ENCODE results near the gene NOTUM.

The NOTUM gene

DNA sequence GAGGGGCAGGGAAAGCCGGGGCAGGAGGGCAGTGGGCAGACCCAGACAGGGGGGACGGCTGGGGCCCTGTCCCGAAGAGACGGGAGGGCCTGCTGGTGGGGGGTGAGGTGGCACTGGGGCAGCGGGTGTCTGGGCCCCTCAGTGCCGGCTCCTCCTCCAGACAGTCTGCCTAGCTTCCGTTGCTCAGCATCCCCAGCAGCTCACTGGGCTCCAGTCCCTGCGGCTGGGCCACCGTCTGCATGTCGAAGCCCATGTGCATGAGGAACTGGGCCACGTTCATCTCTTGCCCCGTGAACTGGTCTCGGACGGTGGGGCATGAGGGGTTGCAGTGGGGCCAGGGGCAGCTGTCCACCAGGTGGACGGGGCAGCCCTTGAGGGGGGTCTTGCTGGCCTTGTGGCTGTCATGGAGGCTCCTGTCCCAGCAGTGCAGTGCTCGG, 8.2 kb downstream of the NOTUM start:
- TF ChIP-seq CTCF (IDR thresholded peaks at IDR 0.05), result no peak

DNA sequence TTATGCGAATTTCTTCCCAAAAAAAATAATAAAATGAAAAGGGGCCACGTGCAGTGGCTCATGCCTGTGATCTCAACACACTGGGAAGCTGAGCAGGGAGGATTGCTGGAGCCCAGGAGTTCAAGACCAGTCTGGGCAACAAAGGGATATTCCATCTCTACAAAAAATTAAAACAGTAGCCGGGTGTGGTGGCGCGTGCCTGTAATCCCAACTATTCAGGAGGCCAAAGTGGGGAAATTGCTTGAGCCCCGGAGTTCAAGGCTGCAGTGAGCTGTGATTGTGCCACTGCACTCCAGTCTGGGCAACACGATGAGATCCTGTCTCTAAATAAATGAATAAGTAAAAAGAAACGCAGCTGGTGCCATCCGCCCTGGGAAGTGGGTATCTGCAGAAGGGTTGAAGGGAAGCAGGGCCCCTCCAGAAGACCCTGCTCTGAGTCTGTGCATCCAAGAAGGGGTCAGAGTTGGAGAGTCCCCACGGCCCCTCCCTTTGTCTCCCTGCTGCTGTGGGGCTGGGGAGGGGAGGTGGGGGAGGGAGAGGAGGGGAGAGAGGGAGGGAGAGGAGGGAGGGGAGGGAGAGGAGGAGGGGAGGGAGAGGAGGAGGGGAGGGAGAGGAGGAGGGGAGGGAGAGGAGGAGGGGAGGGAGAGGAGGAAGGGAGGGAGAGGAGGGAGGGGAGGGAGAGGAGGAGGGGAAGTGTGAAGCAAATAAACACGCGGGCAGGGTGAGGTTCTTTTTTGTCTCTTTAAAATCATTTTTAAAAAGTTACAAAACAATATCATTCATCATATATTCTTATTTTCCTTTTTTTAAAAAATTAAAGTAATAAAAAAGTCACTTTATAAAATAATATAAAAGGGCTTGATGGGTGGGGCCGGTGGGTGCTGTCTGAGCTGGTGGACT, 9.0 kb downstream of the NOTUM start:
- no peak for TF ChIP-seq CTCF (IDR thresholded peaks at IDR 0.05)

DNA sequence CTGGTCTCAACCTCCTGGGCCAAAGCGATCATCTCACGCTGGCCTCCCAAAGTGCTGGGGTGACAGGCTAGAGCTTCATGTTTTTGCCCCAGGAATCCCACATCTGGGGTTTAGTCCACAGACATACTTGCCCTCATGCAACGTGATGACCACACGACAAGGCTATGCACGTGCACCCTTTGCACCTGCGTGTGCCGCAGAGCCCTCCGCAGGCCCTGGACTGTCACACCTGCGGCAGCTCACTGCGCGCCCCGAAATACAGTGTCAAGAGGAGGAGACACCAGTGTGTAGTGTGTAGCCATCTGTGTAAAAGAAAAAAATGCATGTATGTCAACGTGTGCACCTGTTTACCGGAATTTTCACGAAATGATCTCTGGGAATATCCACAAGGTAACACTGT, 10.5 kb downstream of the NOTUM start:
- no peak for TF ChIP-seq CTCF (IDR thresholded peaks at IDR 0.05)

DNA sequence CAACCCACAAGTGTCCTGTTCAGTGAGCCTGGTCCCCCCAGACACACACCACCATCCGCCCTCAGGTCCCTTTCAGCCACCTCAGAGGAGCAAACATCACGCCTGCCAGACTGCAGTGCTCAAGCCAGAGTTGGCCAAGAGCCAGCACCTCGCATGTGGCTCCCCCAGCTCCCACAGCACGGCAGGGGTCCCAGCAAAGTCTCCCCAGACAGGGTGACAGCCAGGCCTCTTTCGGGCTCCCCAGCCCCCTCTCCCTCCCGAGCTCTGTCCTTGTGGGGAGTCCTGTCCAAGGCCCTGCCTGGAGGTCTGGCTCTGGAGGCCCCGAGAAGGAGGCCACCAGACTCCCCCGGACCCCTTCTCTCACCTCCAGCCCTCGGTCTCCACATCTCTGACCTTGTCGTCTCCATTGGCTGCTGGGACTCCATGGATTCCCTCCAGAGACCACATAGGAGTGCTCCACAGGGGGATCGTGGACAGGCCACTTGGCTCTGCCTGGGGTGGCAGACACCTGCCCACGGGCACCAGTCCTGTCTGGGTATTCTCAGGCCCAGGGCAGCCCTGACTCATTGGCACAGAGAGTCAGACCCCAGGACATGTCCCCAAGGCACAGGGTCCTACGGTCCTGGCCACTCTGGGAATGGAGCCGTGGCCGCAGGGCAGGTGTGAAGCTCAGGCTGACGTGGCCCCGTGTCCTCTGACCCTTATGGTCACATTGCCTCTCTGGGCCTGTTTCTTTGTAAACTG, 12.2 kb downstream of the NOTUM start:
- TF ChIP-seq CTCF (IDR thresholded peaks at IDR 0.05), result no peak

DNA sequence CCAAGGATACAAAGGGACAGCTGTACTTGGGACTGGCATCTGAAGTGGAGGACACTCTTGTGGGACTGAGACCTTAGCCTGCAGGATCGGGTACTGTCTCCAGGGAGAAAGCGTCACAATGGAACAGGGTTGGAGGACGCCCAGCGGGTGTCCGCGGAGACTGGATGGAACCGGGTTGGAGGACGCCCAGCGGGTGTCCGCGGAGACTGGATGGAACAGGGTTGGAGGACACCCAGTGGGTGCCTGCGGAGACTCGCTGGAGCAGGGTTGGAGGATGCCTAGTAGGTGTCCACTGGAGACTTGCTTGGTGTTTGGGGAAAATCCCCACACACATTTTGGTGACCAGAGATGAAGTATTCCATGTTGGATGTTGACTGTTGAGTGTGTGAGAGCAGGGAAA, 13.8 kb downstream of the NOTUM start, which contains the start of gene MYADML2:
Gene MYADML2, minus strand, starts transcription at position 45 of the 400 bp plus-strand sequence. CDS start 5,492 bp downstream, outside the sequence.
- TF ChIP-seq CTCF (IDR thresholded peaks at IDR 0.05), result no peak

DNA sequence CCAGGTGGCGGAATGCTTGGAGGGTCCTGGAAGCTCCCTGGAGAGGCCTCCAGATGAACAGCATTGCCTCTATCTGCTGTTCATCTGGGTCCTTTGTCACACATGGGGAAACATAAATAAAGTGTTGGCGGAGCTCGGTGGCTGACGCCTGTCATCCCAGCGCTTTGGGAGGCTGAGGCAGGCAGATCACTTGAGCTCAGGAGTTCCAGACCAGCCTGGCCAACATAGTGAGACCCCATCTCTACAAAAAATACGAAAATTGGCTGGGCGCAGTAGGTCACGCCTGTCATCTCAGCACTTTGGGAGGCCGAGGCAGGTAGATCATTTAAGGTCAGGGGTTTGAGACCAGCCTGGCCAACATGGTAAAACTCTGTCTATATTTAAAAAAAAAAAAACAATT, 16.1 kb downstream of the NOTUM start:
- no peak for TF ChIP-seq CTCF (IDR thresholded peaks at IDR 0.05)

DNA sequence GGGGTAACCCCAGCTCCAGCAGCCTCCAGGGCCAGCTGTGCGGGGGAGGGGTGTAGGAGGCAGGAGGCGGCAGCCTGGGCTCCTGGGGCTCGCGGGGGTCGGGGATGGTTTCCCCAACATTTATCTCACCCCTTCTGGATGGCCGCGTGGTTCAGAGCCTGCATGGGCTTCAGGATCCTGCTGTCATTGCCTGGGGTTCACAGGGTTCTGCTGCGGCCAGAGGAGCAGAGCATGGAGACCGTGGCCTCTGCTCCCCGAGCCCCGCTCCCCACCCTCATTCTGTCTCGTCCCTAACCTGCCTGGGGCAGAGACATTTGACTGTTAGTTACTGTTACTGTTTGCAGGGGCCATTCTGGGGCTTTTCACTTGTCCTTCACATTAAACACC, 18.8 kb downstream of the NOTUM start:
- no peak for TF ChIP-seq CTCF (IDR thresholded peaks at IDR 0.05)

Data from LNCAP (cell line).